Central memory CD8-positive, alpha-beta T cell (primary cell): ENCODE results near the gene IL1RAP.

Experiments used
- ATAC-seq: fragments of 150-1000 bp; cut with Tn5 transposase; replicated peaks from 2 replicates; pipeline ENCODE4 v1.10.0; 2022; ENCODE audit warnings: mild to moderate bottlenecking, moderate FRiP score, moderate number of reproducible peaks; ENCODE audit not compliant: poor library complexity, severe bottlenecking; ENCODE audit errors: extremely low read depth
- DNase-seq, 2 donors: peaks; one replicate each; pipeline ENCODE4 v3.0.0; 2021; ENCODE audit warnings: low spot score in 2 of 2
- H3K27ac Mint-ChIP-seq: one replicate; pipeline ENCODE4 v1.8.0; 2022; ENCODE audit warnings: low read depth, mild to moderate bottlenecking, moderate library complexity, mixed read lengths
- H3K27me3 Mint-ChIP-seq: one replicate; pipeline ENCODE4 v1.8.0; 2022; ENCODE audit warnings: mixed read lengths
- H3K36me3 Mint-ChIP-seq: one replicate; pipeline ENCODE4 v1.8.0; 2022; ENCODE audit warnings: mild to moderate bottlenecking, moderate library complexity, mixed read lengths; ENCODE audit not compliant: insufficient read depth
- H3K4me1 Mint-ChIP-seq: one replicate; pipeline ENCODE4 v1.8.0; 2022; ENCODE audit warnings: mixed read lengths
- H3K4me3 Mint-ChIP-seq: one replicate; pipeline ENCODE4 v1.8.0; 2022; ENCODE audit warnings: mild to moderate bottlenecking, moderate library complexity, mixed read lengths
- H3K9me3 Mint-ChIP-seq: one replicate; pipeline ENCODE4 v1.8.0; 2022; ENCODE audit warnings: mixed read lengths

Gene IL1RAP

DNA sequence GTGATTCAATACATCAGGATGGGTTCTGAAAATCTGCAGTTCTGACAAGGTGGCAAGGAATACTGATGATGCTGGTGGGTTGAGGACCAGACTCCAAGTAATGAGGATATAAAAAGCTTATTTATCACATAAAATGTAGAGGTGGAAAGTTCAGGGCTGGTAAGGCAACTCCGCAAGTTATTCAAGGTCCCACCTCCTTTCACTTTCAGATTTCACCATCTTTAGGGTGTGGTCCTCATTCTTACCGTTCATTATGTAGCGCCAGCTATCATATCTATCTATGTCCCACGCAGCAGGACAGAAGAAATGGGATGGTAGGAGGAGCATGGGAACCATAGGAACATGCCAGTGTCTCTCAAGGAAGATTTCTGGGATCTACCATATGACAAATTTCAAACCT is 80.3 kb downstream of the IL1RAP start:
- Mint-ChIP-seq H3K36me3 (peaks cover 2% of the 10 kb centered on the region), H3K27me3 (no peaks in the 10 kb centered on the region), H3K27ac (peak overlapping the region; percentile 82), H3K4me3 (peak overlapping the region; percentile 74), H3K9me3 (no peaks in the 10 kb centered on the region), H3K4me1 (peaks cover 20% of the 10 kb centered on the region)
- no peak for DNase-seq
- peak; percentile 68 for ATAC-seq

DNA sequence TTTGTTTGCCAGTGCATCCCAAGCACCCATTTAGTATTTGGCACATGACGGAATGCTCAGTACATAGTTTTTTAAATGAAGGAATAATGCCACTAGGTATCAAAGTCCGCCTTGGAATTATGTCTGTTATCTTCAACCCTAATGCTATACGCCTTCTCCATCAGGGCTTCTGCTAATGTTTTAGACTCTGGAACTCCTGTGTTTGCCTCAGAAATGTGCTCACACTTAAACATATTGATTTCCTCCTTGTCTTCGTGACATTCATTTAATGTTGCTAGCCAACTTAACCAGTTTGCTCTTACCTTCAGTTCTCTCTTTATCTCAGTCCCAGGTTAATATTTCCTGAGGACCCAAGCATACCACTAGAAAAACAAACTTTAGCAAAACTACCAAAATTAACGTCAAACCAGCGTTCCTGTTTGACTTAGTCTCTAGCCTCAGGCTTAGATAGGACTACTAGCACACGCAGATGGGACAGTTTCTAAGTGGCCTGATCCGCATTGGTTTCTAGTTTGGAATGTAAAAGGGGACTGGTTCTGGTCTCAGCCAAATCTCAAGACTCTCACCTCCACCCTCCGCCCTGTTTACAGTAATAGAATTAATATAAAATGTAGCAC is 81.4 kb downstream of the IL1RAP start:
- Mint-ChIP-seq H3K9me3 (no peaks in the 10 kb centered on the region), H3K36me3 (peaks cover 1% of the 10 kb centered on the region), H3K4me3 (peak overlapping the region; percentile 74), H3K4me1 (peaks cover 20% of the 10 kb centered on the region), H3K27me3 (no peaks in the 10 kb centered on the region), H3K27ac (peak overlapping the region; percentile 20)
- DNase-seq (no peak), ATAC-seq (no peak)

DNA sequence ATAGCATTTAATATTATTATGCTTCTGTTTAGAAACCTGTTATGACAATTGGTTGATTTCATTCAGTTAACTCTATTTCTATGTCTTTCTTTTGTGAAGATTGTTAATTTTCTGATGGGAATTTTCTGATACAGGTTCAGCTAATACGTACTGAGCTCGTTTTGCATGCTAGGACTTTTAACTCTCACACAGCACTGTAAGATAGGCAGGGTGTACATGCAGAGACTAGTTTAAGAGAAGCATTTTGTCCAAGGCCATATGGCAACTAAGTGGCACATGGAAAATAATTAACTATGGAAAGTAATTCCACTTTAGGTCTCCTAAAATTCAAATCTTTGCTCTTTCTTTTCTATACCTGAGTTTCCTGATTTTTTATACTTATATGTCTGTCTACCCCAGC is 81.9 kb downstream of the IL1RAP start:
- H3K27ac Mint-ChIP-seq = no peak overlapping the region
- H3K9me3 Mint-ChIP-seq = no peaks in the 10 kb centered on the region
- ATAC-seq (no peak), DNase-seq (no peak)
- peaks cover 20% of the 10 kb centered on the region for H3K4me1 Mint-ChIP-seq
- H3K27me3 Mint-ChIP-seq = no peaks in the 10 kb centered on the region
- no peak overlapping the region for H3K4me3 Mint-ChIP-seq
- no peaks in the 10 kb centered on the region for H3K36me3 Mint-ChIP-seq

DNA sequence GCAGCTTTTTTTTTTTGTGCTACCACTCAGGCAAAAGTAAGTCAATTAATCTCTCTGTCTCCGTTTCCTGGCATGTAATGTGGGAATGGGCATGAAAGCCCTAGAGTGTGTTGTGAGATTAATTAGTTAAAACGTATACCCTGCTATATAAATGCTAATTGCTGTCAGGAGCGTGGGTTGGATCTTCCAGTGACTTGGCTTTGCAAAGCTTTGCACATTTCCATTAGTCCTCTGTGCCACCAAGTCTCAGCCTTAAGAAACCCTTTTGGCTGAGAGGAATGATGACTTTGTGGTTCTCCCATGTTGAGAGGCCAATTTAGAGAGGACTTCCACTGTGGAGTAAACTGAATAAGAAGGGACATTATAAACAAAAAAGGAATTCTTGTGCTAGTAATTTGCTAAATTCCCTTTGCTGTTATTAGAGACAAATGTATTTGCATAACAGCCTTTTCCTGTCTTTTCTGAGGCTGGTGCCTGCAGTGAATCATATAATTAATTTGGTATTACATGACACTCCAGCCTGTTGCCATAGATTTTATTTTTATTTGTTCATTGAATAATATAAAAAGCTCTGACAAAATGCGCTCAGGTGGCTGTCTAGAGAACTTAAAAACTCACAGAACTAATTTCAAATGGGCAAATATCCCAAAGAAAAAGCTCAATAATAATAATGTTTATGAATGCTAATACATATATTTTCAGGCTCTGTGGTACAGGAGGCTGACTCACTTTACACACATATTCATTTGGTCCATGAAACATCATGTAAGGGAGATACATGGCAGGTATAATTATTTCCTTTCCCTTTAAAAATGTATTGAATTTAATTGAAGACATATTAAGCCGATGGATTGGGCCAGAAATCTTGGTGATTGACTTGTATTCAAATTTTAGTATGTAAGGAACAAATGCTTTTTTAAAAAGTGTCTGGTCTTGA is 82.7 kb downstream of the IL1RAP start:
- DNase-seq (no peak), ATAC-seq (no peak)
- Mint-ChIP-seq H3K36me3 (no peaks in the 10 kb centered on the region), H3K4me1 (peaks cover 20% of the 10 kb centered on the region), H3K27ac (no peak overlapping the region), H3K9me3 (no peaks in the 10 kb centered on the region), H3K4me3 (no peak overlapping the region), H3K27me3 (no peaks in the 10 kb centered on the region)

DNA sequence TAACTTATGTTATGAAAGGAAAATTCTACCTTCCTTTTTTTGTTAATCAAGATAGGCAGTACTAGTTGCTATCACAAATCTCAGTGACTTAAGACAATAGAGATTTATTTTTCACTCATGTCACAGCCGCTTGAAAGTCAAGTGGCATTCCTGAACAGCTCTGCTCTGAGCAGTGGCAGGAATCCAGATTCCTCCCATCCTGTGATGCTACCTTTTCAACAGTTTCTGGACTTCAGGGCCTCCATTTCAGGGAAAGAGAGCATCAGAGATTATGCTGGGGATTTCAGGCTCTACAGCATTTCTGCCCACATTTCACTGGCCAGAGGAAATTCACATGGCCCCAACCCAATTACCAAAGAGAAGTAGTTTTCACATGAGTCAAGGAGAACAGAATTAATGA is 83.4 kb downstream of the IL1RAP start:
- H3K4me3 Mint-ChIP-seq = no peak overlapping the region
- no peaks in the 10 kb centered on the region for H3K36me3 Mint-ChIP-seq
- no peaks in the 10 kb centered on the region for H3K27me3 Mint-ChIP-seq
- H3K9me3 Mint-ChIP-seq = no peaks in the 10 kb centered on the region
- peaks cover 20% of the 10 kb centered on the region for H3K4me1 Mint-ChIP-seq
- no peak for ATAC-seq
- H3K27ac Mint-ChIP-seq = no peak overlapping the region
- DNase-seq = no peak

DNA sequence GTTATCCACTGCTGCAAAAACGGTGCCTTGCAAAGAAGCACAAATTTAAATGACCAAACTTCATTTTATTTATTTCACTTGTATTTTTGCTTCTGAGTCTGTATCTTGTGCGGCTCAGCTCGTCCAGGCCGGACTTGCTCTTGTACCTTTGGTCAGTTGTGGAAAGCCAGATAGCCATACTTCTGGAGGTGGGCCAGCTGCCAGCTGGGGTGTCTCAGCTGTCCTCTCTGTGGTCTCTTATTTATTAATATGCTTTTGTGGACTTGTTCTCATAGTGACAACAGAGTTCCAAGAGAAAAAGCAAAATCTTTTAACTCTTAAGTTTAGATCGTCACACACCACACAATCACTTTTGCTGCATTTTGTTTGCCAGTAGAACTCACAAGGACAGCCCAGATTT is 87.7 kb downstream of the IL1RAP start:
- Mint-ChIP-seq H3K9me3 (no peaks in the 10 kb centered on the region), H3K27ac (no peak overlapping the region), H3K4me1 (no peaks in the 10 kb centered on the region), H3K36me3 (peaks cover 8% of the 10 kb centered on the region), H3K27me3 (no peaks in the 10 kb centered on the region), H3K4me3 (no peak overlapping the region)
- DNase-seq (no peak), ATAC-seq (no peak)

DNA sequence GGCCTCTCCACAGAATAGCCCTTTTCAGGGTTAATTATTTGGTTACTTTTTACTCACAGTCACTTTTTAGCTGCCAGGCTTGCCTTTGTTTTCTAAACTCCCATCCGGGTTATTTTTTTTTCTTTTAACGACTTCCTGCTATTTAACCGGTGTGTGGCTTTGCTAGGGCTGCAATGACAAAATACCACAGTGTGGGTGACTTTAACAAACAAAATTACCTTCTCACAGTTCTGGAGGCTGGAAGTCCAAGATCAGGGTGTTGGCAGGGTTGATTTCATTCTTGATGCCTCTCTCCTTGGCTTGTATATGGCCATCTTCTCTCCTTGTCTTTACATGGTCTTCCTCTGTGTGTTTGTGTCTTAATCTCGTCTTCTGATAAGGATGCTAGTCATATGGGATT is 91.5 kb downstream of the IL1RAP start:
- ATAC-seq (no peak), DNase-seq (no peak)
- no peak overlapping the region for H3K27ac Mint-ChIP-seq
- no peaks in the 10 kb centered on the region for H3K9me3 Mint-ChIP-seq
- peaks cover 10% of the 10 kb centered on the region for H3K36me3 Mint-ChIP-seq
- H3K4me3 Mint-ChIP-seq = no peak overlapping the region
- no peaks in the 10 kb centered on the region for H3K4me1 Mint-ChIP-seq
- no peaks in the 10 kb centered on the region for H3K27me3 Mint-ChIP-seq

DNA sequence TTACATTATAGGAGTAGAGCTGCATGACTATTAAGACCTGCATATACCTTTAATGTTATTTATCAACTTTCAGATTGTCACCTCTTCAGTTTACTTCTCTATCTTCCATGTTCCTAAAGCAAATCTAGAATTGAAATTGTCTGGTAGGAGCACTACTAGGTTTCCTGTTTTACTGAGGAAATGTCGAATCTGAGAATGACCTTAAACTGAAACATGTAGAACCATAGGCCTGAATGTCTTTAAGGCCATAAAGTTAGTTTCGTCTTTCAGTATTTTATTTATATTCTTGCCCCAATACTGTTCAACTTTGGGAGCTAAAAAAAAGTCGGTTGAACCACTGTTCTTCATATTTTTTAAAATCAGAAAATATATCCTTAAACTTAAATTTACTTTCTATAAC is 92.7 kb downstream of the IL1RAP start:
- no peaks in the 10 kb centered on the region for H3K9me3 Mint-ChIP-seq
- no peak overlapping the region for H3K4me3 Mint-ChIP-seq
- H3K36me3 Mint-ChIP-seq = peaks cover 10% of the 10 kb centered on the region
- H3K4me1 Mint-ChIP-seq = no peaks in the 10 kb centered on the region
- DNase-seq (no peak), ATAC-seq (no peak)
- no peaks in the 10 kb centered on the region for H3K27me3 Mint-ChIP-seq
- no peak overlapping the region for H3K27ac Mint-ChIP-seq

DNA sequence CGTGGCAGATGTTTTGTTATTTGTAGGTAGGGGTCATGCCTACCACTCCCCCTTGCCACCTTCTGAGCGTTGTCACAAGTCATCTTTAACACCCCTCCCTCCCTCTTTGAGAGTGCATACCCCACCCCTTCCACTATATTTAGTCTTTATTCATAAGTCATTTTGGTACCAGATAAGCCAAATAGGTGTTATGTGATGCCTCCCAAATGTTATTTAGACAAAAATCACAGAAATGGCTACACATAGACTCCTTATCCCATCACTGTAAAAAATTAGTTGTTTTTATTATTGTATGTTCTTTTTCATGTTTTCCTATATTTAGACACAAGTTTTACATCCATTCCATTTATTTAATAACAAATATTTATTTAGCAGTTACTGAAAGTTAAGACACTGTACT is 93.1 kb downstream of the IL1RAP start:
- H3K4me3 Mint-ChIP-seq = no peak overlapping the region

DNA sequence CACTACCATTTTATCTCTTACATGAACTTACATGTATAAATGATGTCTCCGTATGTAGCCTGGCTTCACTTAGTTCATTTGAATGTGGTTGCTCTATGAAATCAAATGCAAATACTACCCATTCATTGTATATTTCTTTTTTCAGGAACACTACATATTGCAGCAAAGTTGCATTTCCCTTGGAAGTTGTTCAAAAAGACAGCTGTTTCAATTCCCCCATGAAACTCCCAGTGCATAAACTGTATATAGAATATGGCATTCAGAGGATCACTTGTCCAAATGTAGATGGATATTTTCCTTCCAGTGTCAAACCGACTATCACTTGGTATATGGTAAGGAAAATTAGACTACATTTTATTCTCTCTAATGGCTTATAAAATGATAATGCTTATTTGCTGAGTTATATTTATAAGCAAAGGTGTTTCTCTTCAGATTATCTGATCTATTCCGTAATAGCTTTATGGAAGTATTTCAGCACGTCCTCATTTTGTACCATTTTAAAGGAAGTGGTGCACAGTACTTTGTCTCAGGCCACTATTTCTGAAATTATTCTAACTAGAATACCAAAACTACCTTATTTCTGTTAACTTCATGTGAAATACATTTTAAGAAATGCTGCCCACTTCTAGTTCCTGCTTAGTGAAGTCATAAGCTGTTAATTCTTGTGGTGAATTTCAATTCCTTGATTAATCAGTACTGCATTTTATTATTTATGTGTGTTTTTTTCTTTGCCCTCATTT is 95.1 kb downstream of the IL1RAP start:
- Mint-ChIP-seq H3K27me3 (no peaks in the 10 kb centered on the region), H3K9me3 (no peaks in the 10 kb centered on the region), H3K4me1 (no peaks in the 10 kb centered on the region), H3K4me3 (no peak overlapping the region), H3K36me3 (peaks cover 7% of the 10 kb centered on the region), H3K27ac (no peak overlapping the region)
- ATAC-seq (no peak), DNase-seq (no peak)

More for the DNA sequence above, 93.1 kb downstream of the IL1RAP start:
- no peak overlapping the region for H3K27ac Mint-ChIP-seq
- H3K9me3 Mint-ChIP-seq = no peaks in the 10 kb centered on the region
- H3K4me1 Mint-ChIP-seq = no peaks in the 10 kb centered on the region
- H3K27me3 Mint-ChIP-seq = no peaks in the 10 kb centered on the region
- peaks cover 10% of the 10 kb centered on the region for H3K36me3 Mint-ChIP-seq
- no peak for ATAC-seq
- DNase-seq = no peak

DNA sequence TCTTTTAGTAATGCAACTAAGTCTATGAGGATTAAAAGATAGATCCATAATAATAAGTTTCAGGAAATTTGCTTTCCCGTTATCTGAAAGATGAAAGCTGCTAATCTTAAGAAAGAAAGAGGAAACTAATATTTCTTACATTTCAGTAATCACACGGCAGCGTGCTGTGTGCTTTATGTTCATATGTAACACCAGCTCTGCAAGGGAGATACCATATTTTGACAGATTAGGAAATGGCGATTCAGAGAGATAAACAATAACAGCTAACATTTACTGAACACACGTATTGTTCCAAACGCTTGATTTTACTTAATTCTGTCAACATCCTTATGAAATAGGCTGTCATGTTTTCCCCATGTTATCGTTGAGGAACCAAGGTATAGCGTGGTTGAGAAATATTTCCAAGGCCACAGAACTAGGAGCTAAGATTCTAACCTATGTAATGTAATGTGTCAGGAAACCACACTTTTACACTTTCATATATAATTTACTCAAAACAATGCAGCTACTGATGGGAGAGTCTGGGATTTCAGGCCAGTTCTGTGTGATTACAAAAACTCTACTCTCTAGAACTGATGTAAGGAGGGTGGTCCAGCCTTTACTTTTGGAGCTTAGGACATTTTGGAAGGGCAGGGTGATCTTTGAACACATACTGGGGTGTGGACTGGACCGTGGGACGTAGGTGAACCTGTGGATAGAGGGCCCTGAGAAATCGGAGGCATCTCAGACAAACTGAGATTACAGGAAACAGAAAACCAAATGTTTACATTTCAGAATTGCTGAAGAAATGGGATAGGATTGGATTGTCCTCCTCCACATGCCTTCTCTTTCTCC is 100.6 kb downstream of the IL1RAP start:
- Mint-ChIP-seq H3K27me3 (no peaks in the 10 kb centered on the region), H3K36me3 (peaks cover 2% of the 10 kb centered on the region), H3K4me1 (peaks cover 17% of the 10 kb centered on the region), H3K27ac (no peak overlapping the region), H3K9me3 (no peaks in the 10 kb centered on the region), H3K4me3 (no peak overlapping the region)
- ATAC-seq = no peak
- no peak for DNase-seq

DNA sequence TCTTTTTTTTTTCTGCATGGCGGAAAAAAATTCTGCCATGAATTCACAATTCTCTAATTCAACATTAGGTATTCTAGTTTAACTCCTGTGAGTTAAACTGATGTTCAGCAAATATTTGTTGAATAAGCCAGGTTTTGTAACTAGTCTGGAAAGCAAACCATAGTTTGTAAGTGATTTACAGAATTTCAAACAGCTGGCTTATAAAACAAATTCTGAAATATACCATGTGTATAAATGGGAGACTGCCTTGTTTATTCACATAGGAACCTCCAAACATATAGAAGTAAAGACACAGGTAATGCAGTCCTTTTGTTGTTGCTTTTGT is 101.1 kb downstream of the IL1RAP start:
- H3K4me1 Mint-ChIP-seq = peaks cover 17% of the 10 kb centered on the region

More for the DNA sequence above, 101.1 kb downstream of the IL1RAP start:
- Mint-ChIP-seq H3K9me3 (no peaks in the 10 kb centered on the region), H3K27ac (no peak overlapping the region), H3K27me3 (no peaks in the 10 kb centered on the region), H3K4me3 (no peak overlapping the region), H3K36me3 (peaks cover 2% of the 10 kb centered on the region)
- ATAC-seq (no peak), DNase-seq (no peak)
